ENCODE measurements around the gene GLTPD2.

DNA sequence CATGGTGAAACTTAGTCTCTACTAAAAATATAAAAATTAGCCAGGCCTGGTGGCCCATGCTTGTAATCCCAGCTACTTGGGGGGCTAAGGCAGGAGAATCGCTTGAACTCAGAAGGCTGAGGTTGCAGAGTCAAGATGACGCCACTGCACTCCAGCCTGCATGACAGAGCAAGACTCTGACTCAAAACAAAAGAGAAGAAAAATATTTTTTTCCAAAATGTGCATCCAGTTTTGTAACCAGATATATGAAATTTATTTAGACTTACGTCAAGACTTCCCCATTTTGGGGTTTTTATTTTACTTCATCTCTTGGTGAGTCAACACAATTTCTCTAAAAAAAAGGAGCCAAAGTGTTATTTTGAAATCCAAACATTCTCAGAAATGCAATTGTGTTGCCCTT is 22.6 kb upstream of the GLTPD2 start:
- TF ChIP-seq, protein P1, sequence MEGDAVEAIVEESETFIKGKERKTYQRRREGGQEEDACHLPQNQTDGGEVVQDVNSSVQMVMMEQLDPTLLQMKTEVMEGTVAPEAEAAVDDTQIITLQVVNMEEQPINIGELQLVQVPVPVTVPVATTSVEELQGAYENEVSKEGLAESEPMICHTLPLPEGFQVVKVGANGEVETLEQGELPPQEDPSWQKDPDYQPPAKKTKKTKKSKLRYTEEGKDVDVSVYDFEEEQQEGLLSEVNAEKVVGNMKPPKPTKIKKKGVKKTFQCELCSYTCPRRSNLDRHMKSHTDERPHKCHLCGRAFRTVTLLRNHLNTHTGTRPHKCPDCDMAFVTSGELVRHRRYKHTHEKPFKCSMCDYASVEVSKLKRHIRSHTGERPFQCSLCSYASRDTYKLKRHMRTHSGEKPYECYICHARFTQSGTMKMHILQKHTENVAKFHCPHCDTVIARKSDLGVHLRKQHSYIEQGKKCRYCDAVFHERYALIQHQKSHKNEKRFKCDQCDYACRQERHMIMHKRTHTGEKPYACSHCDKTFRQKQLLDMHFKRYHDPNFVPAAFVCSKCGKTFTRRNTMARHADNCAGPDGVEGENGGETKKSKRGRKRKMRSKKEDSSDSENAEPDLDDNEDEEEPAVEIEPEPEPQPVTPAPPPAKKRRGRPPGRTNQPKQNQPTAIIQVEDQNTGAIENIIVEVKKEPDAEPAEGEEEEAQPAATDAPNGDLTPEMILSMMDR (IDR thresholded peaks at IDR 0.05): no peak
- TF ChIP-seq POLR2A (IDR thresholded peaks at IDR 0.05): no peak

Data from lower leg skin (tissue), 3 donors.